Measurements from ENCODE around the gene NTM.

DNA sequence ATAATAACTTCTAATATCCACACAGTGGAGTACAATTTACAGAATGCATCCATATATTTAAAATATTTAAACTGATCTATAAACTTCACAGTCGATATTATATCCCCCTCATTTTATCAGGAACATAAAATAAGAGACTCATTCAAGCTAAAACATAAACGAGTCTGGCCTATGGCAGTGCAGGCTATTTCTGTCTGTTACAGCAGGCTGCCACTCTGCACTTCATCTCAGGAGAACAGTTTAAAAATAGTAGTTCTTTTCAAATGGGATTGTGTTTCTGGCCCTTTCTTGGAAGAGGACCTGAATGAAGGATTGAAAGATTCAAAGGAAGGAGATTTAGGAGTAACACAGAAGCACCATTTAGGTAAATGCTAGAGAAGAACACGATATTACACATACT, 915.7 kb downstream of the NTM start:
- TF ChIP-seq POLR2A (IDR thresholded peaks at IDR 0.05) (no peak), POLR2AphosphoS5 (IDR thresholded peaks at IDR 0.05) (no peak)
- TF ChIP-seq, protein P1, sequence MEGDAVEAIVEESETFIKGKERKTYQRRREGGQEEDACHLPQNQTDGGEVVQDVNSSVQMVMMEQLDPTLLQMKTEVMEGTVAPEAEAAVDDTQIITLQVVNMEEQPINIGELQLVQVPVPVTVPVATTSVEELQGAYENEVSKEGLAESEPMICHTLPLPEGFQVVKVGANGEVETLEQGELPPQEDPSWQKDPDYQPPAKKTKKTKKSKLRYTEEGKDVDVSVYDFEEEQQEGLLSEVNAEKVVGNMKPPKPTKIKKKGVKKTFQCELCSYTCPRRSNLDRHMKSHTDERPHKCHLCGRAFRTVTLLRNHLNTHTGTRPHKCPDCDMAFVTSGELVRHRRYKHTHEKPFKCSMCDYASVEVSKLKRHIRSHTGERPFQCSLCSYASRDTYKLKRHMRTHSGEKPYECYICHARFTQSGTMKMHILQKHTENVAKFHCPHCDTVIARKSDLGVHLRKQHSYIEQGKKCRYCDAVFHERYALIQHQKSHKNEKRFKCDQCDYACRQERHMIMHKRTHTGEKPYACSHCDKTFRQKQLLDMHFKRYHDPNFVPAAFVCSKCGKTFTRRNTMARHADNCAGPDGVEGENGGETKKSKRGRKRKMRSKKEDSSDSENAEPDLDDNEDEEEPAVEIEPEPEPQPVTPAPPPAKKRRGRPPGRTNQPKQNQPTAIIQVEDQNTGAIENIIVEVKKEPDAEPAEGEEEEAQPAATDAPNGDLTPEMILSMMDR (IDR thresholded peaks at IDR 0.05 in 8 of 11, conservative IDR thresholded peaks at IDR 0.05 in 3 of 11) = no peak

All from spleen (tissue), 7 donors.